ENCODE measurements around the gene IQGAP2.

IQGAP2 gene

DNA sequence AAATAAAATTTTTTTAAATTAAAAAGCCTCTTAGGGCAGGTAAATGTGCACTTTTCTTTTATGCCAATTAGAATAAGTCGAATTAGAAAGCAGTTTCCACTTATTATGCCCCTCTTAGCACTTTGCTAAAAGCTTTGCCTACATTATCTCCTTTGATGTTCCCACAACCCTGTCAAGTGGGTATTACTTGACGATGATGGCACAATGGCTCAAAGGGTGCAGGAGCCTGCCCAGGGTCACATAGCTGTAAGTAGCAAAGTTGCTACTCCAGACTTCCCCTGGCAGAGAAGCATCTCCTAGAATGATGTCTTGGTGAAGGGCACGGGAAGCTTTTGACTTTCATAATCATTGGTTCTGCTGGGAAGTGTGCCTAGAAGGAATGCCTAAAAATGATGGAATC, 18.4 kb upstream of the IQGAP2 start:
- TF ChIP-seq, protein P1, sequence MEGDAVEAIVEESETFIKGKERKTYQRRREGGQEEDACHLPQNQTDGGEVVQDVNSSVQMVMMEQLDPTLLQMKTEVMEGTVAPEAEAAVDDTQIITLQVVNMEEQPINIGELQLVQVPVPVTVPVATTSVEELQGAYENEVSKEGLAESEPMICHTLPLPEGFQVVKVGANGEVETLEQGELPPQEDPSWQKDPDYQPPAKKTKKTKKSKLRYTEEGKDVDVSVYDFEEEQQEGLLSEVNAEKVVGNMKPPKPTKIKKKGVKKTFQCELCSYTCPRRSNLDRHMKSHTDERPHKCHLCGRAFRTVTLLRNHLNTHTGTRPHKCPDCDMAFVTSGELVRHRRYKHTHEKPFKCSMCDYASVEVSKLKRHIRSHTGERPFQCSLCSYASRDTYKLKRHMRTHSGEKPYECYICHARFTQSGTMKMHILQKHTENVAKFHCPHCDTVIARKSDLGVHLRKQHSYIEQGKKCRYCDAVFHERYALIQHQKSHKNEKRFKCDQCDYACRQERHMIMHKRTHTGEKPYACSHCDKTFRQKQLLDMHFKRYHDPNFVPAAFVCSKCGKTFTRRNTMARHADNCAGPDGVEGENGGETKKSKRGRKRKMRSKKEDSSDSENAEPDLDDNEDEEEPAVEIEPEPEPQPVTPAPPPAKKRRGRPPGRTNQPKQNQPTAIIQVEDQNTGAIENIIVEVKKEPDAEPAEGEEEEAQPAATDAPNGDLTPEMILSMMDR (IDR thresholded peaks at IDR 0.05; ENCODE audit: extremely low read depth, insufficient read depth, missing control alignments), result no peak
- no peak for DNase-seq (ENCODE audit: low spot score)
- in situ Hi-C loops (cut with MboI; ENCODE audit: low pct_unique_long_range_greater_than_20kb, low sequenced_read_pairs, unreplicated experiment), result no loop called here

DNA sequence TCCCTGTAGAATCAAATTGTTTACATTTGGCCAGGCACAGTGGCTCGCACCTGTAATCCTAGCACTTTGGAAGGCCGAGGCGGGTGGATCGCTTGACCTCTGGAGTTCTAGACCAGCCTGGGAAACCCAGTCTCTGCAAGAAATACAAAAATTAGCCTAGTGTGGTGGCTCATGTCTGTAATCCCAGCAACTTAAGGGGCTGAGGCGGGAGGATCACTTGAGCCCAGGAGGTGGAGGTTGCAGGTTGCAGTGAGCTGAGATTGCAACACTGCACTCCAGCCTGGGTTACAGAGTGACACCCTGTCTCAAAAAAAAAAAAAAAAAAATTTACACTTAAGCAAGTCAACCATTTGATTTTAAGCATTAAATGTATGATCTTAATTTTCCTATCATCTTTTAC, 17.5 kb upstream of the IQGAP2 start:
- no peak for DNase-seq (ENCODE audit: low spot score)
- in situ Hi-C loops (cut with MboI; ENCODE audit: low pct_unique_long_range_greater_than_20kb, low sequenced_read_pairs, unreplicated experiment), result no loop called here
- TF ChIP-seq, protein P1 (IDR thresholded peaks at IDR 0.05; ENCODE audit: extremely low read depth, insufficient read depth, missing control alignments), result no peak

DNA sequence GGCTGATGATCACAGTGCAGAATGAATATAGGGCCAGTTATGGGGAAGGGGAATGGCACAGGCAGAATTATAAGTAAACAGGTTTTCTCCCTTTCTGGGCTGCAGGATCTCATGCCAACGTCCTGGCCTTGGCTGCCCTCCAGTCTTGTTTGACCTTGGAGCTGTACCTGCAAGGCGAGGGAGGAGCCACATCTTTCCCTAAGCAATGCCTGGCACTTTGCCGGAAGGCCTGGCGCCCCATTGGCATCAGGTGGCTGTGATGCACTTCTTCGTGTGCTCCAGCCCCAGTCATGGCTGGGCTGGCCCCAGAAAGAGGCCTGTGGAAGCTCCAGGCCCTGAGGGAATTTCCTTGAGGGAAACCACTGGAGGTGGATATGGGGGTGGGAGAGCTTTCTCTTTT, 16.7 kb upstream of the IQGAP2 start:
- in situ Hi-C loops (cut with MboI; ENCODE audit: low pct_unique_long_range_greater_than_20kb, low sequenced_read_pairs, unreplicated experiment), result no loop called here
- DNase-seq (ENCODE audit: low spot score), result no peak
- TF ChIP-seq, protein P1 (IDR thresholded peaks at IDR 0.05; ENCODE audit: extremely low read depth, insufficient read depth, missing control alignments), result no peak

DNA sequence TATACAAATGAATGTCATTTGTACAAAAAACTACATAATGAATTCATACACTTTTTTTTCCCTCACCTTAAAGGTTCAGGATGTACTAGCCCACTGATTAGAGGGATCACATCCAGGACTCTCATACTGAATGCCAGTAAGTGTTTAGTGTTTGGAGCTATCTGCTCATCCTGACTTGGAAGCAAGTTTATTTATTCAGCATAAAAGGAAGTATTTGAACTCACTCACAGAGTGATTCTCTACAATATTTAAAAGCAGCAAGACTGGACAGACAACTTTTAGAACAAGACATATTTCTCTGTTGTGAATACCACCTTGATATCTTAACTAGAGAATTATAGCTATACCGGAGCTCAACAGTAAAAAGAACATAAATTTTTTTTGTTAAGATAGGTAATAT, 14.8 kb upstream of the IQGAP2 start:
- in situ Hi-C loops (cut with MboI; ENCODE audit: low pct_unique_long_range_greater_than_20kb, low sequenced_read_pairs, unreplicated experiment), result no loop called here
- no peak for DNase-seq (ENCODE audit: low spot score)
- TF ChIP-seq, protein P1 (IDR thresholded peaks at IDR 0.05; ENCODE audit: extremely low read depth, insufficient read depth, missing control alignments), result no peak

DNA sequence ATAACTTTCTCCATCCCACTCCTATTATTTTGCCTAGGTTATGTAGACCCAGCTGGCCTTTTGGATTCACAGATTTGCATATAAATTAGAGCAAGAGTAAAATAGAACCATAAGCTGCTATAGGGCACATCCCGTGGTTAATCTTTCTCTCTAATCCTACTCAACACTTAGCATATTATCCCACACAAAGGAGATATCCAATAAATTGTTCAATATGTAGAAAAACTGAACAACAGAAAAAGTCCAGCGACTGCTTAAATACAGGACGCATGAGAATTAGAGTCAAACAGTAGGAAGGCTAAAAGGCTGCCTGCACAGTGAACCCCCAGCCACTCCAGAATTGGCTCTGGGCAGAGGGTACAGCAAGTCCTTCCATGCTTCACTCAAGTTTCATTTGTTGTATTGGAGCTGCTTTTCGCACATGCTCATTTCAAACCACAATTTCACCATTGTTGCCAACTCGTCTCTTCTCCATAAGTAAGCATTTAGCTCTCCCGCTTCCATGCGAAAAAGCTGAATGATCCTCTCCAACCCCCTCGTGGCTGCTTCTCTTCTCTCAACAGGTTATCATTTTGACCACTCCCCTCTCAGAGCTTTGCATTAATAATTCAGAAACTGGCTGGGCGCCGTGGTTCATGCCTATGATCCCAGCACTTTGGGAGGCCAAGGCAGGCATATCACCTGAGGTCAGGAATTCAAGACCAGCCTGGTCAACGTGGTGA, 14.1 kb upstream of the IQGAP2 start:
- in situ Hi-C loops (cut with MboI; ENCODE audit: low pct_unique_long_range_greater_than_20kb, low sequenced_read_pairs, unreplicated experiment), result no loop called here
- TF ChIP-seq, protein P1 (IDR thresholded peaks at IDR 0.05; ENCODE audit: extremely low read depth, insufficient read depth, missing control alignments), result no peak

DNA sequence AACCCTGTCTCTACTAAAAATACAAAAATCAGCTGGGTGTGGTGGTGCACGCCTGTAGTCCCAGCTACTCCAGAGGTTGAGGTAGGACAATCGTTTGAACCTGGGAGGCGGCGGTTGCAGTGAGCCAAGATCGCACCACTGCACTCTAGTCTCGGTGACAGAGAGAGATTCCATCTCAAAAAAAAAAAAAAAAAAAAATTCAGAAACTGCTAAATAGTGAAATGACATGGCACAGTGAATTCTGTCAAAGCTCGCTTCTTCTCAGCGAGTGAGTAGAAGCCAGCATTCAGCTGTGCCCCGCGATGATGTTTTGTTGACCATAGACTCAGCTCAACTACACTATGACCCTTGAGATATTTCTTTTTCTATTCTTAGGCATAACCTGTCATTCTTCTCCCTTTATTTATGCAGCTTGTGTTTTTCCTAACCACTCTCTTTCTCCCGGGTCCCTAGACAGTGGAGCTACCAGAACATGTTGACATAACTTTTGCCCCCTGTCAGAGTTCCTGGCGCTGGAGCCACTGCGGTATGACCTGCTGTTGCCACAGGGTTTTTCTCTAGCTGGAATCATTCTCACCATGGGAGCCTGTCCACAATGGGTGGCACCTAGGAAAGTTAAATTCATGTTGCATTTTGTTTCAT, 13.5 kb upstream of the IQGAP2 start:
- TF ChIP-seq, protein P1 (IDR thresholded peaks at IDR 0.05; ENCODE audit: extremely low read depth, insufficient read depth, missing control alignments), result no peak
- in situ Hi-C loops (cut with MboI; ENCODE audit: low pct_unique_long_range_greater_than_20kb, low sequenced_read_pairs, unreplicated experiment), result no loop called here
- DNase-seq (ENCODE audit: low spot score), result no peak

More for the DNA sequence above, 14.1 kb upstream of the IQGAP2 start:
- no peak for DNase-seq (ENCODE audit: low spot score)
